ENCODE results near the gene CBX4. TPM values are rescaled to one million over a fixed set of nuclear protein-coding genes. Genes with fewer than 3 reads are reported as not detected.
A peak's percentile ranks its signal among the peaks of the same experiment; 100 is the strongest.

The CBX4 gene
- total and polyA plus RNA-seq, 2 experiments from 2014 or later: 1.4 to 4.6 TPM

- Mint-ChIP-seq H3K27ac (no peak overlapping the region), H3K27me3 (ENCODE audit: insufficient read depth, low read depth, poor library complexity) (peaks cover 76% of the 10 kb centered on the region), H3K9me3 (peaks cover 3% of the 10 kb centered on the region; the same call in 2 of the 3 replicates), H3K4me1 (peaks cover 22% of the 10 kb centered on the region), H3K4me3 (peak overlapping the region; percentile 60), H3K36me3 (ENCODE audit: low read depth) (no peaks in the 10 kb centered on the region)
- H3K79me2 ChIP-seq (replicated peaks; ENCODE audit: insufficient read depth): no peaks in the 10 kb centered on the region
- H3K4me1 ChIP-seq (ENCODE audit: insufficient read depth): peaks cover 26% of the 10 kb centered on the region
- H3K4me2 ChIP-seq: peak overlapping the region; percentile 84
- H4K20me1 ChIP-seq (replicated peaks; ENCODE audit: insufficient read depth): peaks cover 3% of the 10 kb centered on the region
- peaks cover 16% of the 10 kb centered on the region for H3F3A ChIP-seq (replicated peaks; ENCODE audit: low read depth)
- DNase-seq (ENCODE audit: low spot score) (peak; percentile 78), ATAC-seq (peak; percentile 50)
- H3K36me3 ChIP-seq (ENCODE audit: insufficient read depth): no peaks in the 10 kb centered on the region
- H2AFZ ChIP-seq: peak overlapping the region; percentile 93
- TF ChIP-seq, protein P1, sequence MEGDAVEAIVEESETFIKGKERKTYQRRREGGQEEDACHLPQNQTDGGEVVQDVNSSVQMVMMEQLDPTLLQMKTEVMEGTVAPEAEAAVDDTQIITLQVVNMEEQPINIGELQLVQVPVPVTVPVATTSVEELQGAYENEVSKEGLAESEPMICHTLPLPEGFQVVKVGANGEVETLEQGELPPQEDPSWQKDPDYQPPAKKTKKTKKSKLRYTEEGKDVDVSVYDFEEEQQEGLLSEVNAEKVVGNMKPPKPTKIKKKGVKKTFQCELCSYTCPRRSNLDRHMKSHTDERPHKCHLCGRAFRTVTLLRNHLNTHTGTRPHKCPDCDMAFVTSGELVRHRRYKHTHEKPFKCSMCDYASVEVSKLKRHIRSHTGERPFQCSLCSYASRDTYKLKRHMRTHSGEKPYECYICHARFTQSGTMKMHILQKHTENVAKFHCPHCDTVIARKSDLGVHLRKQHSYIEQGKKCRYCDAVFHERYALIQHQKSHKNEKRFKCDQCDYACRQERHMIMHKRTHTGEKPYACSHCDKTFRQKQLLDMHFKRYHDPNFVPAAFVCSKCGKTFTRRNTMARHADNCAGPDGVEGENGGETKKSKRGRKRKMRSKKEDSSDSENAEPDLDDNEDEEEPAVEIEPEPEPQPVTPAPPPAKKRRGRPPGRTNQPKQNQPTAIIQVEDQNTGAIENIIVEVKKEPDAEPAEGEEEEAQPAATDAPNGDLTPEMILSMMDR (conservative IDR thresholded peaks at IDR 0.05; ENCODE audit: low read depth in 2 of 2): peak; percentile 51 to 78
- TF ChIP-seq REST (IDR thresholded peaks at IDR 0.05; ENCODE audit: unreplicated experiment) (no peak), EZH2 (IDR thresholded peaks at IDR 0.05; ENCODE audit: low read depth, unreplicated experiment) (peak; percentile 62), POLR2AphosphoS5 (IDR thresholded peaks at IDR 0.05; ENCODE audit: low read depth) (no peak)
- H3K9me2 ChIP-seq (ENCODE audit: insufficient read depth): no peaks in the 10 kb centered on the region
- peaks cover 87% of the 10 kb centered on the region for H3K27me3 ChIP-seq (ENCODE audit: insufficient read depth)
- H3K4me3 ChIP-seq: peak overlapping the region; percentile 64
- no peak overlapping the region for H3K27ac ChIP-seq (ENCODE audit: low read depth)
Measured at GRCh38 chr17:79844869-79845600, 5.8 kb upstream of the CBX4 start.

GRCh38 chr17:79843816-79844800 lies 4.9 kb upstream of the CBX4 start:
- no peaks in the 10 kb centered on the region for H3K36me3 ChIP-seq (ENCODE audit: insufficient read depth)
- peak overlapping the region; percentile 88 for H2AFZ ChIP-seq
- peak; percentile 17 for ATAC-seq
- peaks cover 92% of the 10 kb centered on the region for H3K27me3 ChIP-seq (ENCODE audit: insufficient read depth)
- peak overlapping the region; percentile 84 for H3K4me2 ChIP-seq
- peaks cover 74% of the 10 kb centered on the region for H3K27me3 Mint-ChIP-seq (ENCODE audit: insufficient read depth, low read depth, poor library complexity)
- H3F3A ChIP-seq (replicated peaks; ENCODE audit: low read depth): peaks cover 18% of the 10 kb centered on the region
- peak overlapping the region; percentile 64 for H3K4me3 ChIP-seq
- no peak overlapping the region for H3K27ac ChIP-seq (ENCODE audit: low read depth)
- no peaks in the 10 kb centered on the region for H3K36me3 Mint-ChIP-seq (ENCODE audit: low read depth)
- no peak overlapping the region for H3K27ac Mint-ChIP-seq
- H3K9me3 Mint-ChIP-seq: peaks cover 5% of the 10 kb centered on the region; the same call in 2 of the 3 replicates
- DNase-seq (ENCODE audit: low spot score): peak; percentile 78
- H3K9me2 ChIP-seq (ENCODE audit: insufficient read depth): no peaks in the 10 kb centered on the region
- peaks cover 19% of the 10 kb centered on the region for H3K4me1 Mint-ChIP-seq
- H3K4me1 ChIP-seq (ENCODE audit: insufficient read depth): peaks cover 26% of the 10 kb centered on the region
- H3K4me3 Mint-ChIP-seq: peak overlapping the region; percentile 68
- H4K20me1 ChIP-seq (replicated peaks; ENCODE audit: insufficient read depth): peaks cover 3% of the 10 kb centered on the region
- no peaks in the 10 kb centered on the region for H3K79me2 ChIP-seq (replicated peaks; ENCODE audit: insufficient read depth)
- TF ChIP-seq, protein P2, sequence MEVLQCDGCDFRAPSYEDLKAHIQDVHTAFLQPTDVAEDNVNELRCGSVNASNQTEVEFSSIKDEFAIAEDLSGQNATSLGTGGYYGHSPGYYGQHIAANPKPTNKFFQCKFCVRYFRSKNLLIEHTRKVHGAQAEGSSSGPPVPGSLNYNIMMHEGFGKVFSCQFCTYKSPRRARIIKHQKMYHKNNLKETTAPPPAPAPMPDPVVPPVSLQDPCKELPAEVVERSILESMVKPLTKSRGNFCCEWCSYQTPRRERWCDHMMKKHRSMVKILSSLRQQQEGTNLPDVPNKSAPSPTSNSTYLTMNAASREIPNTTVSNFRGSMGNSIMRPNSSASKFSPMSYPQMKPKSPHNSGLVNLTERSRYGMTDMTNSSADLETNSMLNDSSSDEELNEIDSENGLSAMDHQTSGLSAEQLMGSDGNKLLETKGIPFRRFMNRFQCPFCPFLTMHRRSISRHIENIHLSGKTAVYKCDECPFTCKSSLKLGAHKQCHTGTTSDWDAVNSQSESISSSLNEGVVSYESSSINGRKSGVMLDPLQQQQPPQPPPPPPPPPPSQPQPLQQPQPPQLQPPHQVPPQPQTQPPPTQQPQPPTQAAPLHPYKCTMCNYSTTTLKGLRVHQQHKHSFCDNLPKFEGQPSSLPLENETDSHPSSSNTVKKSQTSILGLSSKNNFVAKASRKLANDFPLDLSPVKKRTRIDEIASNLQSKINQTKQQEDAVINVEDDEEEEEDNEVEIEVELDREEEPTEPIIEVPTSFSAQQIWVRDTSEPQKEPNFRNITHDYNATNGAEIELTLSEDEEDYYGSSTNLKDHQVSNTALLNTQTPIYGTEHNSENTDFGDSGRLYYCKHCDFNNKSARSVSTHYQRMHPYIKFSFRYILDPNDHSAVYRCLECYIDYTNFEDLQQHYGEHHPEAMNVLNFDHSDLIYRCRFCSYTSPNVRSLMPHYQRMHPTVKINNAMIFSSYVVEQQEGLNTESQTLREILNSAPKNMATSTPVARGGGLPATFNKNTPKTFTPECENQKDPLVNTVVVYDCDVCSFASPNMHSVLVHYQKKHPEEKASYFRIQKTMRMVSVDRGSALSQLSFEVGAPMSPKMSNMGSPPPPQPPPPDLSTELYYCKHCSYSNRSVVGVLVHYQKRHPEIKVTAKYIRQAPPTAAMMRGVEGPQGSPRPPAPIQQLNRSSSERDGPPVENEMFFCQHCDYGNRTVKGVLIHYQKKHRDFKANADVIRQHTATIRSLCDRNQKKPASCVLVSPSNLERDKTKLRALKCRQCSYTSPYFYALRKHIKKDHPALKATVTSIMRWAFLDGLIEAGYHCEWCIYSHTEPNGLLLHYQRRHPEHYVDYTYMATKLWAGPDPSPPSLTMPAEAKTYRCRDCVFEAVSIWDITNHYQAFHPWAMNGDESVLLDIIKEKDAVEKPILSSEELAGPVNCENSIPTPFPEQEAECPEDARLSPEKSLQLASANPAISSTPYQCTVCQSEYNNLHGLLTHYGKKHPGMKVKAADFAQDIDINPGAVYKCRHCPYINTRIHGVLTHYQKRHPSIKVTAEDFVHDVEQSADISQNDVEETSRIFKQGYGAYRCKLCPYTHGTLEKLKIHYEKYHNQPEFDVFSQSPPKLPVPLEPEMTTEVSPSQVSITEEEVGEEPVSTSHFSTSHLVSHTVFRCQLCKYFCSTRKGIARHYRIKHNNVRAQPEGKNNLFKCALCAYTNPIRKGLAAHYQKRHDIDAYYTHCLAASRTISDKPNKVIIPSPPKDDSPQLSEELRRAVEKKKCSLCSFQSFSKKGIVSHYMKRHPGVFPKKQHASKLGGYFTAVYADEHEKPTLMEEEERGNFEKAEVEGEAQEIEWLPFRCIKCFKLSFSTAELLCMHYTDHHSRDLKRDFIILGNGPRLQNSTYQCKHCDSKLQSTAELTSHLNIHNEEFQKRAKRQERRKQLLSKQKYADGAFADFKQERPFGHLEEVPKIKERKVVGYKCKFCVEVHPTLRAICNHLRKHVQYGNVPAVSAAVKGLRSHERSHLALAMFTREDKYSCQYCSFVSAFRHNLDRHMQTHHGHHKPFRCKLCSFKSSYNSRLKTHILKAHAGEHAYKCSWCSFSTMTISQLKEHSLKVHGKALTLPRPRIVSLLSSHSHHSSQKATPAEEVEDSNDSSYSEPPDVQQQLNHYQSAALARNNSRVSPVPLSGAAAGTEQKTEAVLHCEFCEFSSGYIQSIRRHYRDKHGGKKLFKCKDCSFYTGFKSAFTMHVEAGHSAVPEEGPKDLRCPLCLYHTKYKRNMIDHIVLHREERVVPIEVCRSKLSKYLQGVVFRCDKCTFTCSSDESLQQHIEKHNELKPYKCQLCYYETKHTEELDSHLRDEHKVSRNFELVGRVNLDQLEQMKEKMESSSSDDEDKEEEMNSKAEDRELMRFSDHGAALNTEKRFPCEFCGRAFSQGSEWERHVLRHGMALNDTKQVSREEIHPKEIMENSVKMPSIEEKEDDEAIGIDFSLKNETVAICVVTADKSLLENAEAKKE (CRISPR knock-in tag; IDR thresholded peaks at IDR 0.05): no peak
- no peak for TF ChIP-seq NANOG (IDR thresholded peaks at IDR 0.05; ENCODE audit: borderline replicate concordance)

Measured in GM23338 (cell line).